ENCODE data around the gene IGF1R. TPM values are rescaled to one million over a fixed set of nuclear protein-coding genes. Genes with fewer than 3 reads are reported as not detected.

The IGF1R gene
- total RNA-seq, 1 donor from 2014 or later: 23.5 TPM

DNA sequence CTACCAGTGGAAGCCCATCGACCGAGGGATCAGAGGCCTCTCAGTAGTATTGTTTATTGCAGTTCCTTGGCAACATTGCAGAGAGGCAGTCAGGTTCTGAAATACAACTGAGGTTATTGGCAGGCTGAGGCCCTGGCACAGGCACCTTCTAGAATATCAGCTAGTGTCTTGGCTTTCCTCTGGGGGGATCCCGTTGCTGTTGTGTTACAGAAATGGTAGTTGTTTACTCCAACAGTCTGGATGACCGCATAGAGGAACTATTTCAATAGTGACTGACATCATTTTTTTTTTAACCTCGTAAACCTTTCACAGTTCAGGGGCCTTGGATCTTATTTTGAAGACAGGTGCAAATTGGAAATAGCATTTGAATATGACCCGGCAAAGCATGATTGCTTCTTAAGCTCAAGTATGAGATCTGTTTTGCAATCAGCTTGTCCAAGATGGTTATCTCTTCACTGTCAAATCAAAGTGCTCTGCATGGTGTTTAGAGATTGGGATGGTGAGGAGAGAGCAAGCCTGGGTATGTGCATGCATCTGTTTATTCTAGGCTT is 295.3 kb downstream of the IGF1R start:
- H3K27ac Mint-ChIP-seq: no peak overlapping the region

DNA sequence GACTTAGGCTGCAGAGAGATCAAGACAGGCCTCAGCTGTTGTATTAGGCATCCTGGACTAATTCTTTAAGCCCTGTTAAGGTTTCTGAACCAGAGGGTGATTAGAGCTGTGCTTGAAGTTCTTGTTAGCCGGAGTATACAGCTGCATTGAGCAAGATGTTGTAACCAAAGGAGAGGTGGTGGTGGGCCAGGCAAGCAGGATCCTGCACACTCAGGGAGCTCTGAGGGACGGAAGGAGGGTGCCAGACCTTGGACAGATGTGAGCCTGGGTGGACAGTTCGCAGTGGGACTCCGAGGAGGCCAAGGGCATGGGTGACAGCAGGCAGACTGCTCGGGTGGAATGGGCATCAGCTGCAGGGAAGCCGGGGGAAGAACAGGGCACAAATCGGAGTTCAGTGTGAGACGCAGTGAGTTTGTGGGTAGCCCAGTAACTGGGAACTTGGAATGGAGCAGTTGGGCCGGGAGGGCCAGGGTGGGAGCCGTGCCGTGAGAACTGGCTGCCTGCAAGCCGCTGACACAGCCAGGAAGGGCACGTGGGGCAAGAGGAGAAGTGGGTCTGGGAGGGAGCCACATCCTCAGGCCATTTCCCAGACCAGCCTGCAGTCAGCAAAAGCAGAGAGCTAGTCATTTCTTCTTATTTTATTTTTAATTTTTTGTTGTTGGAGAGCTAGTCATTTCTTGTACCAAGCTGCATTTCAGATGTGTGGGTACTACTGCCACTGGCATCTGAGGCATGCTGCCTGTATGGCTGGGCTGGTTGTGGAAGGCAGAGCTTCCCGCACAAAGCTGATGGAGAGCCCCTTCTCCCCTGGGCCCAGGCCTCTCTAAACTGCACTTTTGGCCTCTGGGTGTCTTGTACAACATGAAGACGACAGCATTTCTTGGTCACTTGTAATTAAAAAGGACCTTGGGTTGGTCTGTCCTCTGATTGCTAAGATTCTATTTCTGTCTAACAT is 298.2 kb downstream of the IGF1R start:
- Histone ChIP-seq H3F3A (ENCODE audit: low read depth) (no peaks in the 10 kb centered on the region), H3K27me3 (no peaks in the 10 kb centered on the region), H3K79me2 (ENCODE audit: low read depth) (no peaks in the 10 kb centered on the region), H3K4me3 (no peak overlapping the region), H4K20me1 (ENCODE audit: low read depth) (no peaks in the 10 kb centered on the region), H3K4me1 (no peaks in the 10 kb centered on the region), H3K9ac (no peak overlapping the region), H3K27ac (no peak overlapping the region), H3K9me3 (ENCODE audit: low read depth) (no peaks in the 10 kb centered on the region), H3K36me3 (no peaks in the 10 kb centered on the region), H3K4me2 (no peak overlapping the region), H2AFZ (replicated peaks) (no peak overlapping the region)
- Mint-ChIP-seq H3K27me3 (ENCODE audit: insufficient read depth, low read depth) (peaks cover 6% of the 10 kb centered on the region), H3K4me3 (no peak overlapping the region), H3K27ac (no peak overlapping the region), H3K4me1 (no peaks in the 10 kb centered on the region), H3K36me3 (peaks cover 31% of the 10 kb centered on the region), H3K9me3 (no peaks in the 10 kb centered on the region)
- DNase-seq (ENCODE audit: low spot score): no peak
- no peak for TF ChIP-seq EZH2 (IDR thresholded peaks at IDR 0.05)
- no peak for TF ChIP-seq EZH2phosphoT487 (IDR thresholded peaks at IDR 0.05)
- TF ChIP-seq, protein P1, sequence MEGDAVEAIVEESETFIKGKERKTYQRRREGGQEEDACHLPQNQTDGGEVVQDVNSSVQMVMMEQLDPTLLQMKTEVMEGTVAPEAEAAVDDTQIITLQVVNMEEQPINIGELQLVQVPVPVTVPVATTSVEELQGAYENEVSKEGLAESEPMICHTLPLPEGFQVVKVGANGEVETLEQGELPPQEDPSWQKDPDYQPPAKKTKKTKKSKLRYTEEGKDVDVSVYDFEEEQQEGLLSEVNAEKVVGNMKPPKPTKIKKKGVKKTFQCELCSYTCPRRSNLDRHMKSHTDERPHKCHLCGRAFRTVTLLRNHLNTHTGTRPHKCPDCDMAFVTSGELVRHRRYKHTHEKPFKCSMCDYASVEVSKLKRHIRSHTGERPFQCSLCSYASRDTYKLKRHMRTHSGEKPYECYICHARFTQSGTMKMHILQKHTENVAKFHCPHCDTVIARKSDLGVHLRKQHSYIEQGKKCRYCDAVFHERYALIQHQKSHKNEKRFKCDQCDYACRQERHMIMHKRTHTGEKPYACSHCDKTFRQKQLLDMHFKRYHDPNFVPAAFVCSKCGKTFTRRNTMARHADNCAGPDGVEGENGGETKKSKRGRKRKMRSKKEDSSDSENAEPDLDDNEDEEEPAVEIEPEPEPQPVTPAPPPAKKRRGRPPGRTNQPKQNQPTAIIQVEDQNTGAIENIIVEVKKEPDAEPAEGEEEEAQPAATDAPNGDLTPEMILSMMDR (IDR thresholded peaks at IDR 0.05): no peak

More for the DNA sequence above, 295.3 kb downstream of the IGF1R start:
- Mint-ChIP-seq H3K36me3 (peaks cover 32% of the 10 kb centered on the region), H3K4me3 (no peak overlapping the region), H3K27me3 (ENCODE audit: insufficient read depth, low read depth) (peaks cover 3% of the 10 kb centered on the region), H3K9me3 (no peaks in the 10 kb centered on the region), H3K4me1 (no peaks in the 10 kb centered on the region)
- no peaks in the 10 kb centered on the region for H3K79me2 ChIP-seq (ENCODE audit: low read depth)
- no peaks in the 10 kb centered on the region for H3K4me1 ChIP-seq
- no peak for DNase-seq (ENCODE audit: low spot score)
- no peak overlapping the region for H2AFZ ChIP-seq (replicated peaks)
- no peaks in the 10 kb centered on the region for H3K27me3 ChIP-seq
- TF ChIP-seq EZH2 (IDR thresholded peaks at IDR 0.05) (no peak), EZH2phosphoT487 (IDR thresholded peaks at IDR 0.05) (no peak)
- TF ChIP-seq, protein P1 (IDR thresholded peaks at IDR 0.05): no peak
- no peaks in the 10 kb centered on the region for H3K36me3 ChIP-seq
- no peaks in the 10 kb centered on the region for H3K9me3 ChIP-seq (ENCODE audit: low read depth)
- no peak overlapping the region for H3K4me2 ChIP-seq
- H3K4me3 ChIP-seq: no peak overlapping the region
- H3K27ac ChIP-seq: no peak overlapping the region
- H3F3A ChIP-seq (ENCODE audit: low read depth): no peaks in the 10 kb centered on the region
- no peak overlapping the region for H3K9ac ChIP-seq
- H4K20me1 ChIP-seq (ENCODE audit: low read depth): no peaks in the 10 kb centered on the region

DNA sequence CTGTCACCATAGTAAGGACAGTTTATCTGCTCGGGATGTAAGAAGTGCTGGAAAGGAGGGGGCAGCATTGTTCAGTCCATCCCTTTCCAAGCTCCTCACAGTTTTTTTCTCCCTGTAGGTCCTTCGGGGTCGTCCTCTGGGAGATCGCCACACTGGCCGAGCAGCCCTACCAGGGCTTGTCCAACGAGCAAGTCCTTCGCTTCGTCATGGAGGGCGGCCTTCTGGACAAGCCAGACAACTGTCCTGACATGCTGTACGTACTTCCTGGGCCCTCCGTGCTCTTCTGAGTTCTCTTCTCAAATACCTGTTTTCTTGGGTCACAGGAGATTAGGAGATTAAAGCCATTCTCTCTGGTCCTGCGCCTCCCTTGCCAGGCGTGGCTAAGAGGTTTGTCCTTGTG is 300.1 kb downstream of the IGF1R start:
- H3K27ac Mint-ChIP-seq: no peak overlapping the region
- Histone ChIP-seq H2AFZ (replicated peaks) (no peak overlapping the region), H3K9ac (no peak overlapping the region), H3K4me3 (no peak overlapping the region), H4K20me1 (ENCODE audit: low read depth) (no peaks in the 10 kb centered on the region), H3K36me3 (no peaks in the 10 kb centered on the region), H3F3A (ENCODE audit: low read depth) (no peaks in the 10 kb centered on the region), H3K27ac (no peak overlapping the region), H3K27me3 (no peaks in the 10 kb centered on the region), H3K4me1 (no peaks in the 10 kb centered on the region), H3K4me2 (no peak overlapping the region), H3K79me2 (ENCODE audit: low read depth) (no peaks in the 10 kb centered on the region), H3K9me3 (ENCODE audit: low read depth) (no peaks in the 10 kb centered on the region)
- no peak for TF ChIP-seq EZH2 (IDR thresholded peaks at IDR 0.05)
- no peak for TF ChIP-seq EZH2phosphoT487 (IDR thresholded peaks at IDR 0.05)
- TF ChIP-seq, protein P1 (IDR thresholded peaks at IDR 0.05): no peak
- H3K4me3 Mint-ChIP-seq: no peak overlapping the region
- no peak for DNase-seq (ENCODE audit: low spot score)
- peaks cover 6% of the 10 kb centered on the region for H3K27me3 Mint-ChIP-seq (ENCODE audit: insufficient read depth, low read depth)
- no peaks in the 10 kb centered on the region for H3K4me1 Mint-ChIP-seq
- H3K9me3 Mint-ChIP-seq: no peaks in the 10 kb centered on the region
- peaks cover 25% of the 10 kb centered on the region for H3K36me3 Mint-ChIP-seq

Data from neural progenitor cell (in vitro differentiated cells).